GM12878 (cell line): ENCODE data around the gene RBM6.

Experiments
- BCLAF1 ChIP-seq: fragments of 450-650 bp; IDR thresholded peaks from 2 replicates; pipeline ENCODE4 v1.6.1; 2017; ENCODE audit warnings: antibody characterized with exemption, mild to moderate bottlenecking, moderate library complexity
- CTCF ChIP-seq, 3 experiments: IDR thresholded peaks in 2 of 3; conservative IDR thresholded peaks in 1 of 3; 2 replicates each; pipeline ENCODE4 v1.5.1; 2011; ENCODE audit warnings: low read depth in 3 of 3, low read length in 3 of 3, mild to moderate bottlenecking in 3 of 3, control low read depth in 2 of 3, moderate library complexity in 2 of 3, inconsistent platforms in 1 of 3, mixed read lengths in 1 of 3; ENCODE audit not compliant: control insufficient read depth in 2 of 3, insufficient read depth in 1 of 3; ENCODE audit errors: extremely low read depth in 1 of 3
- FOS ChIP-seq: IDR thresholded peaks from 3 replicates; pipeline ENCODE4 v1.6.1; 2011; ENCODE audit warnings: borderline replicate concordance; ENCODE audit not compliant: insufficient read length; ENCODE audit errors: extremely low read depth
- MXI1 ChIP-seq: fragments of 150-350 bp; IDR thresholded peaks from 2 replicates; pipeline ENCODE4 v1.6.1; 2011; ENCODE audit warnings: low read depth, mild to moderate bottlenecking, inconsistent platforms, low read length, improper control_type of control experiment
- PML ChIP-seq: IDR thresholded peaks from 2 replicates; pipeline ENCODE4 v1.6.1; 2012; ENCODE audit warnings: low read length, inconsistent platforms
- RB1 ChIP-seq: fragments of 450-650 bp; formaldehyde crosslinking; IDR thresholded peaks from 2 replicates; pipeline ENCODE4 v1.6.1; 2017; ENCODE audit warnings: mild to moderate bottlenecking, borderline replicate concordance
- RCOR1 ChIP-seq: conservative IDR thresholded peaks from 2 replicates; pipeline ENCODE4 v1.6.1; 2012; ENCODE audit warnings: low read depth, low read length, improper control_type of control experiment
- REST ChIP-seq: IDR thresholded peaks from 2 replicates; pipeline ENCODE4 v1.6.1; 2012; ENCODE audit warnings: mild to moderate bottlenecking, low read depth, low read length
- SIN3A ChIP-seq: IDR thresholded peaks from 2 replicates; pipeline ENCODE4 v1.6.1; 2012; ENCODE audit warnings: low read depth, low read length, improper control_type of control experiment
- SMAD1 ChIP-seq: fragments of 450-650 bp; IDR thresholded peaks from 2 replicates; pipeline ENCODE4 v1.6.1; 2018; ENCODE audit warnings: mild to moderate bottlenecking, low read depth; ENCODE audit not compliant: partially characterized antibody
- ZBED1 ChIP-seq: IDR thresholded peaks from 2 replicates; pipeline ENCODE4 v1.6.1; 2016; ENCODE audit warnings: borderline replicate concordance
- ZBTB40 ChIP-seq: fragments of 450-650 bp; IDR thresholded peaks from 2 replicates; pipeline ENCODE4 v1.6.1; 2016; ENCODE audit warnings: mild to moderate bottlenecking, moderate library complexity, borderline replicate concordance

GRCh38 chr3:49942651-49943050 is 2.7 kb downstream of the RBM6 start:
- TF ChIP-seq CTCF (IDR thresholded peaks at IDR 0.05 in 2 of 3, conservative IDR thresholded peaks at IDR 0.05 in 1 of 3; ENCODE audit: control insufficient read depth in 2 of 3, extremely low read depth in 1 of 3, insufficient read depth in 1 of 3, low read depth in 3 of 3, low read length in 3 of 3) (no peak), MXI1 (no peak), BCLAF1 (no peak), FOS (no peak), SMAD1 (no peak), RB1 (no peak), ZBED1 (no peak), SIN3A (no peak), PML (no peak), REST (no peak), RCOR1 (no peak), ZBTB40 (no peak)
